Measurements from ENCODE around the gene NTNG2.

DNA sequence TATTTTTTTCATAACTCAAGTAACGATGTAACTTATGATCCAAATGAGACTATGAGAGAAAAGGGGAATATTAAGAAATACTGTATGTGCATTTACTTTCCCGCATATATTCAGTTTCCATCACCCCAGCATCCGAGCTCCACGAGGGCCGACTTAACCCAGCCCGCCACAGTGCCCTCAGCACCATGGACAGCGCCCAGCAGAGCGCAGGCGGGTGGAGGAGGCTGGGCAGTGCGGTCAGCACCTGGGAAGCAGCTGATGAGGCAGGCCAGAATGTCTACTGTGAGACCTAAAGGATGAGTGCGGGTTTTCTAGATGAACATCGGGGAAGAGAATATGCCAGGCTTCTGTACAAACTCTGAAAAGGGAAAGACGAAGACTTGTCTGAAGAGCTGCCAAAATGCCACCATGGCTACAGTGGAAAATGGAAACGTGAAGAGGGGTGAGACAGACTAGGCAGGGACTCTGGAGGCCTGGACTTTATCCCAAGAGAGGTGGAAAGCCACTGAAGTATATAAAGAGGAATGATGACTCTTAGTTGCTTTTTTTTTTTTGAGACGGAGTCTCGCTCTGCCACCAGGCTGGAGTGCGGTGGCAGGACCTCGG lies 47.7 kb upstream of the NTNG2 start:
- TF ChIP-seq POLR2A (IDR thresholded peaks at IDR 0.05), result no peak
- TF ChIP-seq CTCF (IDR thresholded peaks at IDR 0.05 in 8 of 11, conservative IDR thresholded peaks at IDR 0.05 in 3 of 11), result no peak

All from spleen (tissue), 7 donors.